Keratinocyte (primary cell): ENCODE data around the gene KRTAP5-2. TPM values are rescaled to one million over a fixed set of nuclear protein-coding genes. Genes with fewer than 3 reads are reported as not detected.

Experiments
- DNase-seq: peaks from one replicate; pipeline ENCODE4 v3.0.0-alpha.2; 2011; ENCODE audit warnings: low read depth, missing footprints, low spot score
- FAIRE-seq: peaks from 2 replicates; lab custom pipeline; 2011; peaks lifted over from hg19 to GRCh38; lab: Jason Lieb, UNC
- H2AFZ ChIP-seq: 2 replicates; pipeline ENCODE4 v1.6.0; 2012; ENCODE audit warnings: low read length, control low read depth, inconsistent platforms; ENCODE audit not compliant: control insufficient read depth
- H3K27ac ChIP-seq: 2 replicates; pipeline ENCODE4 v1.5.1; 2011; ENCODE audit warnings: low read length; ENCODE audit not compliant: control insufficient read depth, insufficient read depth
- H3K27me3 ChIP-seq: 3 replicates; pipeline ENCODE4 v1.6.0; 2011; ENCODE audit warnings: low read length; ENCODE audit not compliant: control insufficient read depth, insufficient read depth; ENCODE audit errors: extremely low read depth
- H3K36me3 ChIP-seq, 2 experiments: 2 replicates in 1 of 2; 3 replicates in 1 of 2; pipeline ENCODE4 v1.5.1; 2011; ENCODE audit warnings: low read length in 2 of 2, mild to moderate bottlenecking in 1 of 2; ENCODE audit not compliant: control insufficient read depth in 2 of 2, insufficient read depth in 2 of 2; ENCODE audit errors: extremely low read depth in 1 of 2
- H3K4me1 ChIP-seq: 3 replicates; pipeline ENCODE4 v1.5.1; 2011; ENCODE audit warnings: low read length; ENCODE audit not compliant: control insufficient read depth, insufficient read depth; ENCODE audit errors: extremely low read depth
- H3K4me2 ChIP-seq: 3 replicates; pipeline ENCODE4 v1.6.0; 2011; ENCODE audit warnings: low read depth, low read length; ENCODE audit not compliant: control insufficient read depth, insufficient read depth; ENCODE audit errors: extremely low read depth
- H3K4me3 ChIP-seq, 3 experiments: fragments of 200-600 bp in 1 of 3; sonication (generic) in 1 of 3; 2 replicates in 2 of 3; 3 replicates in 1 of 3; pipeline ENCODE4 v1.5.1; 2011 to 2016; ENCODE audit warnings: low read length in 3 of 3, mild to moderate bottlenecking in 3 of 3, control low read depth in 2 of 3, inconsistent platforms in 1 of 3, low read depth in 1 of 3, mixed read lengths in 1 of 3, mixed run types in 1 of 3, moderate library complexity in 1 of 3; ENCODE audit not compliant: control insufficient read depth in 2 of 3, insufficient read depth in 2 of 3; ENCODE audit errors: extremely low read depth in 1 of 3
- H3K79me2 ChIP-seq: 2 replicates; pipeline ENCODE4 v1.6.0; 2012; ENCODE audit warnings: low read length; ENCODE audit not compliant: control insufficient read depth, insufficient read depth
- H3K9ac ChIP-seq: 3 replicates; pipeline ENCODE4 v1.6.0; 2011; ENCODE audit warnings: low read length; ENCODE audit not compliant: control insufficient read depth, insufficient read depth; ENCODE audit errors: extremely low read depth
- H3K9me1 ChIP-seq: 3 replicates; pipeline ENCODE4 v1.6.0; 2011; ENCODE audit warnings: low read length; ENCODE audit not compliant: control insufficient read depth, insufficient read depth; ENCODE audit errors: extremely low read depth
- H3K9me3 ChIP-seq: 2 replicates; pipeline ENCODE4 v1.5.1; 2012; ENCODE audit warnings: low read depth, low read length; ENCODE audit not compliant: control insufficient read depth
- H4K20me1 ChIP-seq: 3 replicates; pipeline ENCODE4 v1.6.0; 2011; ENCODE audit warnings: low read length; ENCODE audit not compliant: control insufficient read depth, insufficient read depth; ENCODE audit errors: extremely low read depth
- EZH2 ChIP-seq: IDR thresholded peaks from one replicate; pipeline ENCODE4 v1.6.1; 2012; ENCODE audit warnings: inconsistent platforms, mild to moderate bottlenecking, low read length, moderate library complexity
- dilution Hi-C: fragments of 300-500 bp; cut with MboI; formaldehyde crosslinking; loops from one replicate; pipeline ENCODE4 v1.7.0; 2020; ENCODE audit warnings: low sequenced_read_pairs; ENCODE audit not compliant: extremely low pct_ligation_motif_present
- polyA plus RNA-seq, 5 experiments: library from polyadenylated mRNA; depleted of rRNA in 3 of 5; stranded (reverse) in 3 of 5; stranded (forward) in 1 of 5; unstranded in 1 of 5; fragments of >200 nt; gene quantifications; 1 replicate in 1 of 5; 2 replicates in 3 of 5; 3 replicates in 1 of 5; pipeline versions ENCODE4 v1.2.1 to v1.2.3, GENCODE V29; 2011 to 2012; ENCODE audit warnings: missing spikeins in 2 of 5, low read depth in 1 of 5, low replicate concordance in 1 of 5
- TF ChIP-seq, protein P1 (sequence below), 3 experiments: IDR thresholded peaks in 1 of 3; conservative IDR thresholded peaks in 1 of 3; optimal IDR thresholded peaks in 1 of 3; 2 replicates in 2 of 3; 3 replicates in 1 of 3; pipeline versions ENCODE3 to v1.5.1; 2011; ENCODE audit warnings: low read length in 3 of 3, mild to moderate bottlenecking in 3 of 3, moderate library complexity in 2 of 3, control low read depth in 1 of 3, inconsistent platforms in 1 of 3; ENCODE audit not compliant: insufficient read depth in 2 of 3; ENCODE audit errors: extremely low read depth in 1 of 3

Gene KRTAP5-2
- polyA plus RNA-seq, 1 donor (not counting 4 experiments of a cell fraction or from before 2014, with no cell fraction given), result not detected

- H3K9me3 ChIP-seq, result no peaks in the 10 kb centered on the region
- no peak for DNase-seq
- dilution Hi-C loops, result loop anchor here (10.0 kb wide), 1 partner anchor 95 kb away; no protein-coding TSS in a partner anchor
- H3K9ac ChIP-seq, result no peak overlapping the region
- no peaks in the 10 kb centered on the region for H3K36me3 ChIP-seq
- peaks cover 18% of the 10 kb centered on the region for H3K27me3 ChIP-seq
- no peak overlapping the region for H2AFZ ChIP-seq
- no peak for FAIRE-seq
- no peak overlapping the region for H3K4me3 ChIP-seq
- no peak for TF ChIP-seq EZH2
- TF ChIP-seq, protein P1, sequence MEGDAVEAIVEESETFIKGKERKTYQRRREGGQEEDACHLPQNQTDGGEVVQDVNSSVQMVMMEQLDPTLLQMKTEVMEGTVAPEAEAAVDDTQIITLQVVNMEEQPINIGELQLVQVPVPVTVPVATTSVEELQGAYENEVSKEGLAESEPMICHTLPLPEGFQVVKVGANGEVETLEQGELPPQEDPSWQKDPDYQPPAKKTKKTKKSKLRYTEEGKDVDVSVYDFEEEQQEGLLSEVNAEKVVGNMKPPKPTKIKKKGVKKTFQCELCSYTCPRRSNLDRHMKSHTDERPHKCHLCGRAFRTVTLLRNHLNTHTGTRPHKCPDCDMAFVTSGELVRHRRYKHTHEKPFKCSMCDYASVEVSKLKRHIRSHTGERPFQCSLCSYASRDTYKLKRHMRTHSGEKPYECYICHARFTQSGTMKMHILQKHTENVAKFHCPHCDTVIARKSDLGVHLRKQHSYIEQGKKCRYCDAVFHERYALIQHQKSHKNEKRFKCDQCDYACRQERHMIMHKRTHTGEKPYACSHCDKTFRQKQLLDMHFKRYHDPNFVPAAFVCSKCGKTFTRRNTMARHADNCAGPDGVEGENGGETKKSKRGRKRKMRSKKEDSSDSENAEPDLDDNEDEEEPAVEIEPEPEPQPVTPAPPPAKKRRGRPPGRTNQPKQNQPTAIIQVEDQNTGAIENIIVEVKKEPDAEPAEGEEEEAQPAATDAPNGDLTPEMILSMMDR (optimal IDR thresholded peaks at IDR 0.05 in 1 of 3, IDR thresholded peaks at IDR 0.05 in 1 of 3, conservative IDR thresholded peaks at IDR 0.05 in 1 of 3; ENCODE audit: extremely low read depth in 1 of 3, insufficient read depth in 2 of 3, low read length in 3 of 3), result no peak
- H3K79me2 ChIP-seq, result no peaks in the 10 kb centered on the region
- H3K4me1 ChIP-seq, result no peaks in the 10 kb centered on the region
- no peaks in the 10 kb centered on the region for H3K9me1 ChIP-seq
- no peak overlapping the region for H3K4me2 ChIP-seq
- H3K27ac ChIP-seq, result no peak overlapping the region
- H4K20me1 ChIP-seq, result no peaks in the 10 kb centered on the region
Observed at GRCh38 chr11:1630271-1630670, 32.2 kb upstream of the KRTAP5-2 start.

- Histone ChIP-seq H3K9me1 (no peaks in the 10 kb centered on the region), H4K20me1 (no peaks in the 10 kb centered on the region), H3K4me3 (no peak within 1 kb of the TSS), H3K27me3 (peaks cover 18% of the 10 kb centered on the region), H2AFZ (no peak within 1 kb of the TSS), H3K4me1 (no peaks in the 10 kb centered on the region), H3K27ac (no peak within 1 kb of the TSS), H3K9me3 (no peaks in the 10 kb centered on the region), H3K4me2 (no peak within 1 kb of the TSS), H3K9ac (no peak within 1 kb of the TSS), H3K79me2 (no peaks in the 10 kb centered on the region), H3K36me3 (no peaks in the 10 kb centered on the region)
- DNase-seq (no peak), FAIRE-seq (no peak)
- TF ChIP-seq EZH2, result no peak
- TF ChIP-seq, protein P1 (optimal IDR thresholded peaks at IDR 0.05 in 1 of 3, IDR thresholded peaks at IDR 0.05 in 1 of 3, conservative IDR thresholded peaks at IDR 0.05 in 1 of 3; ENCODE audit: extremely low read depth in 1 of 3, insufficient read depth in 2 of 3, low read length in 3 of 3), result no peak
- dilution Hi-C loops, result loop anchor here (10.0 kb wide), 1 partner anchor 95 kb away; no protein-coding TSS in a partner anchor
Observed at GRCh38 chr11:1629326-1630185, 31.5 kb upstream of the KRTAP5-2 start, which contains the start of gene KRTAP5-5. Gene KRTAP5-5 (plus strand): TSS chr11:1629775. CDS start chr11:1629841, 66 bp downstream.
